Ovary (tissue), 9 donors: Measurements from ENCODE around the gene CYP8B1. TPM values are rescaled to one million over a fixed set of nuclear protein-coding genes. Genes with fewer than 3 reads are reported as not detected.

ENCODE experiments used
- DNase-seq, 5 donors: peaks; one replicate each; pipeline ENCODE4 v3.0.0-alpha.2; 2019 to 2020
- H3K27ac ChIP-seq, 2 donors: fragments of 200-600 bp; one replicate each; pipeline versions ENCODE4 v1.5.1 to v1.8.0; 2019 to 2022
- H3K27me3 ChIP-seq: fragments of 200-600 bp; one replicate; pipeline ENCODE4 v1.8.0; 2022
- H3K36me3 ChIP-seq: fragments of 200-600 bp; sonication (generic); one replicate; pipeline ENCODE4 v1.5.1; 2019
- H3K4me1 ChIP-seq: one replicate; pipeline ENCODE4 v1.8.1; 2013; ENCODE audit warnings: mild to moderate bottlenecking, moderate library complexity; ENCODE audit not compliant: insufficient read depth
- H3K4me3 ChIP-seq: fragments of 200-600 bp; sonication (generic); one replicate; pipeline ENCODE4 v1.5.1; 2017
- H3K9me3 ChIP-seq, 2 donors: fragments of 200-600 bp in 1 of 2; sonication (generic) in 1 of 2; one replicate each; pipeline versions ENCODE4 v1.5.1 to v1.8.1; 2013 to 2019; ENCODE audit warnings: mild to moderate bottlenecking in 1 of 2, moderate library complexity in 1 of 2
- EP300 ChIP-seq: sonication (generic); formaldehyde crosslinking; IDR thresholded peaks from one replicate; pipeline ENCODE4 v1.6.1; 2017; ENCODE audit warnings: antibody characterized with exemption
- POLR2A ChIP-seq: fragments of 450-650 bp; IDR thresholded peaks from one replicate; pipeline ENCODE4 v1.6.1; 2017; ENCODE audit warnings: antibody characterized with exemption, mild to moderate bottlenecking, moderate library complexity
- WGBS, 3 donors: extraction: QIAGEN DNeasy Blood & Tissue Kit in 1 of 3; methylation state at CpG; one replicate each; pipeline versions ENCODE4 v1.1.5 to v1.1.7; 2013 to 2017; 5-methylcytosine and 5-hydroxymethylcytosine counted together
- intact Hi-C, 4 donors: fragments of 100-400 bp; cut with DNase I; formaldehyde crosslinking; loops; one replicate each; pipeline versions ENCODE4 v1.11.0 to v1.15.1; 2022 to 2023
- polyA plus RNA-seq, 2 donors: library from polyadenylated mRNA; stranded (reverse); fragments of 200-250 nt in 1 of 2; fragments of 350-450 nt in 1 of 2; fragmentation: Illumina TruSeq in 1 of 2; extraction: RNeasy Lipid Tissue Mini Kit (QIAGEN cat#74804) in 1 of 2; gene quantifications; one replicate each; pipeline ENCODE4 v1.2.3, GENCODE V29; 2013 to 2014
- total RNA-seq, 7 donors: library from RNA; depleted of rRNA in 2 of 7; stranded (reverse); fragments of >200 nt in 2 of 7; fragmentation: NEBNext Ultra II Directional in 3 of 7; extraction: Animal tissue kit (Norgen Biotek cat#: 25700) in 3 of 7; gene quantifications; one replicate each; pipeline versions ENCODE4 v1.1.0 to v1.2.4, GENCODE V29; 2016 to 2023
- TF ChIP-seq, protein P1 (sequence below), 3 donors: fragments of 450-650 bp in 2 of 3; fragments of 200-600 bp in 1 of 3; IDR thresholded peaks; one replicate each; pipeline versions ENCODE4 v1.5.1 to v1.8.0; 2016 to 2022; ENCODE audit warnings: antibody characterized with exemption in 3 of 3, mild to moderate bottlenecking in 1 of 3
- donor health status: DM: no; HTN: no; CAD: no; lungs with moderate emphysema.
- donor health status: DM: no; HTN: no; CAD: no.
- donor health status: Bipolar disorder and iron deficiency.
- donor health status: DM: yes; HTN: yes; CAD: no.
- donor health status: DM: no; HTN: no; CAD: no.
- donor health status: DM: yes; HTN: yes; CAD: no.

The CYP8B1 gene
- total and polyA plus RNA-seq, 9 donors, result 0.05 to 0.46 TPM; not detected in 7

DNA sequence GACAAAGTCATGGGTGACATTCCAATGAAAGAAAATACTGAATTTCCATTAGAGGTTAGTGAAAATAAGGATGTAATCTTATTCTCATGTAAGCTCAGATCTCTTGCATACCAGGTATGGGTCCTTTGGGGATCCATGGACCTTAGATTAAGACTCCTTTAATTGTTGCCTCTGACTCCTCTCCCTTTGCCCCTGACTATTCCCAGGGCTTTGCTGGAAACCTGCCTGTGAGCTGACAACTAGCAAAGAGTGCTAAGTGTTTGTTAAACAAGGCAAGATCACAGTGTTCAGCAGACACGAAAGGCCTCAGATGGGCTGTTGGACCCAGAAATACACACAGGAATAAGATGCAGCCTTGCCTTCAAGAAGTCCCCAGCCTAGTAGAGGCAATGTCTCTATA lies 34.3 kb downstream of the CYP8B1 start:
- no peak for DNase-seq
- intact Hi-C loops, result loop anchor here in 1 of 4 donors (10.0 kb wide), 1 partner anchor 57 kb away; no protein-coding TSS in a partner anchor
- no peak for TF ChIP-seq EP300
- TF ChIP-seq POLR2A, result no peak
- TF ChIP-seq, protein P1, sequence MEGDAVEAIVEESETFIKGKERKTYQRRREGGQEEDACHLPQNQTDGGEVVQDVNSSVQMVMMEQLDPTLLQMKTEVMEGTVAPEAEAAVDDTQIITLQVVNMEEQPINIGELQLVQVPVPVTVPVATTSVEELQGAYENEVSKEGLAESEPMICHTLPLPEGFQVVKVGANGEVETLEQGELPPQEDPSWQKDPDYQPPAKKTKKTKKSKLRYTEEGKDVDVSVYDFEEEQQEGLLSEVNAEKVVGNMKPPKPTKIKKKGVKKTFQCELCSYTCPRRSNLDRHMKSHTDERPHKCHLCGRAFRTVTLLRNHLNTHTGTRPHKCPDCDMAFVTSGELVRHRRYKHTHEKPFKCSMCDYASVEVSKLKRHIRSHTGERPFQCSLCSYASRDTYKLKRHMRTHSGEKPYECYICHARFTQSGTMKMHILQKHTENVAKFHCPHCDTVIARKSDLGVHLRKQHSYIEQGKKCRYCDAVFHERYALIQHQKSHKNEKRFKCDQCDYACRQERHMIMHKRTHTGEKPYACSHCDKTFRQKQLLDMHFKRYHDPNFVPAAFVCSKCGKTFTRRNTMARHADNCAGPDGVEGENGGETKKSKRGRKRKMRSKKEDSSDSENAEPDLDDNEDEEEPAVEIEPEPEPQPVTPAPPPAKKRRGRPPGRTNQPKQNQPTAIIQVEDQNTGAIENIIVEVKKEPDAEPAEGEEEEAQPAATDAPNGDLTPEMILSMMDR (IDR thresholded peaks at IDR 0.05), result no peak
- H3K9me3 ChIP-seq, result no peaks in the 10 kb centered on the region
- 48 to 92% (median 68%) methylated on average over 1 of the region's 1 CpG for WGBS, 3 donors
- no peak overlapping the region for H3K4me3 ChIP-seq
- H3K27ac ChIP-seq, result no peak overlapping the region
- H3K4me1 ChIP-seq, result peaks cover 3% of the 10 kb centered on the region
- no peaks in the 10 kb centered on the region for H3K36me3 ChIP-seq
- no peaks in the 10 kb centered on the region for H3K27me3 ChIP-seq

GRCh38 chr3:42839616-42840015 lies 36.1 kb downstream of the CYP8B1 start:
- H3K9me3 ChIP-seq, result no peaks in the 10 kb centered on the region
- WGBS, 3 donors, result 23 to 29% (median 27%) methylated on average over 7 of the region's 7 CpGs
- H3K36me3 ChIP-seq, result no peaks in the 10 kb centered on the region
- no peak overlapping the region for H3K4me3 ChIP-seq
- intact Hi-C loops, result loop anchor here in 3 of 4 donors (5.0 to 10.0 kb wide), 2 partner anchors 55 to 57 kb away; no protein-coding TSS in a partner anchor
- no peaks in the 10 kb centered on the region for H3K4me1 ChIP-seq
- H3K27me3 ChIP-seq, result no peaks in the 10 kb centered on the region
- H3K27ac ChIP-seq, result no peak overlapping the region
- peak in 3 of 5 donors; percentile 23 to 50 (median 31) for DNase-seq
- no peak for TF ChIP-seq POLR2A
- TF ChIP-seq, protein P1 (IDR thresholded peaks at IDR 0.05), result peak; percentile 37 to 82 (median 81)
- no peak for TF ChIP-seq EP300

DNA sequence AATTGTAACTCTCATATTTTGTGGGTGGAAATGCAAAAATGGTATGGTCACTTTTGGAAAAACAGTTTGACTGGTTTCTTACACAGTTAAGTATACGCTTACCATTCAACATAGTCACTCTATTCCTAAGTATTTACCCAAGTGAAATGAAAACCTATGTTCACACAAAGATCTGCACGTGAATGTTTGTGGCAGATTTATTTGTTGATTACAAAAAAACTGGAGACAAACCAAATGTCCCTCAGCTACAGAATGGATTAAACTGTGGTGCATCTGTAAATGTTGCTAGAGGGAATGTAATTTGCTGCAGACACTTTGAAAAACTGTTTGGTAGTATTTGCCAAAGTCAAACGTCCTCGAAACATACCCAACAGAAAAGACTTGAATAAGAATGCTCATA lies 37.1 kb downstream of the CYP8B1 start:
- Histone ChIP-seq H3K27ac (no peak overlapping the region), H3K27me3 (no peaks in the 10 kb centered on the region), H3K36me3 (no peaks in the 10 kb centered on the region), H3K4me1 (no peaks in the 10 kb centered on the region), H3K9me3 (no peaks in the 10 kb centered on the region), H3K4me3 (no peak overlapping the region)
- intact Hi-C loops, result loop anchor here in 2 of 4 donors (5.0 to 10.0 kb wide), 2 partner anchors 54 to 56 kb away; no protein-coding TSS in a partner anchor
- DNase-seq, result no peak
- TF ChIP-seq, protein P1 (IDR thresholded peaks at IDR 0.05), result no peak
- TF ChIP-seq EP300 (no peak), POLR2A (no peak)
- WGBS, 3 donors, result 68 to 77% (median 74%) methylated on average over 4 of the region's 4 CpGs

DNA sequence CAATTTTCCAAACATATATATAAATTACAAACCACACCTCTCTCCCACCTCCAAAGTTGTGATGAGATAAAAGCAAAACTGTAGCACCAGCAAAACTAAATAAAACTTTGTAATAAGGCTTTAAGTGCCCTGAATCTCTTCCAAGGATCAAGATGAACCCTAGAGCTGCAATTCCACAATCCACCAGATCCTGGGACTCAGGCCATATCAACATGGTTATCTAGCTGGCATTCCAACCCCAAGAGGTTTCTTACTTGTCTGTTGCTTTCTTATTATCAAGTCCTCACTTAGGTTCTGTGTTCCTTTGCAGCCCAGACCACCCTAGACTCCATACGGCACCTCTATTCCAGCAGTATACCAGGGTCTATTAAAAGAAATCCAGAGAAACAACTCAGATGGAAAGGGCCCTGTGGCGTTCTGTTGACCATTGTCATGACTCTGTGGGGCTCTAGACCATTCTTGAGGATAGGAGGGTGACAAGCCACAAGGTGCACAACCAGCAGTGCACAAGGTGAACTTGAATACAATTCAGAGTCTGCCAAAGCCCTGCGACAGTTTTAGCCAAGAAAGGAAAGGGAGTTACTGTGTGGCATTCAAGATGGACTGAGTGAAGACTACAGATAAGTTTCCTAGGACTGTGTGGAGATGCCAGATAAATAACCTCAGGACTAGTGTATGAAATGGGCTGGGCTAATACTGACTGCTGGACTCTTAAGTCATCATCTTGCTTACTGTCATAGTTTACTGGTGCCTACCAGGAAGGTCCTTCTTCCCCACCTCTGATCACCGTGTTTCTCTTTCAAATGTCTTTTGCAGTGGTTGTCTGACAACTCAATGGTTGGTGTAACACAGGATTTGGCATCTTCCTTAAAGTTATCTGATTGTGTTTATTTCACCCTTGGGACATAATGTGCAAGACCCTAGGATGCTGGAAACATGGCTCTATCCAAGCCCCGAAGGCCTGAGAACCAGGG lies 39.2 kb downstream of the CYP8B1 start:
- Histone ChIP-seq H3K27ac (no peak overlapping the region), H3K27me3 (no peaks in the 10 kb centered on the region), H3K4me1 (no peaks in the 10 kb centered on the region), H3K36me3 (no peaks in the 10 kb centered on the region), H3K9me3 (no peaks in the 10 kb centered on the region), H3K4me3 (no peak overlapping the region)
- no peak for TF ChIP-seq POLR2A
- TF ChIP-seq, protein P1 (IDR thresholded peaks at IDR 0.05), result no peak
- intact Hi-C loops, result loop anchor here in 3 of 4 donors (2.0 to 10.0 kb wide), 3 partner anchors 52 to 60 kb away; no protein-coding TSS in a partner anchor
- no peak for DNase-seq
- 82 to 85% (median 83%) methylated on average over 5 of the region's 5 CpGs for WGBS, 3 donors
